GM12878 (cell line): ENCODE data around the gene DYNC1H1. TPM values are rescaled to one million over a fixed set of nuclear protein-coding genes. Genes with fewer than 3 reads are reported as not detected.

Experiments used
- ATAC-seq: fragments of 200-7000 bp; cut with Tn5 transposase; 3 replicates; pipeline ENCODE4 v1.9.1; 2020; ENCODE audit warnings: mild to moderate bottlenecking, moderate library complexity
- BruUV-seq: library from RNA; stranded (reverse); fragments of 400-500 nt; replicated peaks from 2 replicates; lab custom pipeline; 2021; lab: Mats Ljungman, UMichigan
- CTCF ChIA-PET: fragments of 300-600 bp; sonication (Branson Sonifier 250); formaldehyde crosslinking; extraction: SDS; loops from one replicate; lab custom pipeline; 2021; ENCODE audit warnings: inconsistent platforms; lab: Yijun Ruan, JAX
- POLR2A ChIA-PET: fragments of 350-600 bp; formaldehyde crosslinking; extraction: SDS; loops from one replicate; lab custom pipeline; 2021; ENCODE audit warnings: inconsistent platforms; lab: Charles Lee
- RAD21 ChIA-PET: fragments of 300-600 bp; sonication (Branson Sonifier 250); formaldehyde crosslinking; loops from one replicate; lab custom pipeline; 2023; ENCODE audit warnings: antibody characterized with exemption; ENCODE audit not compliant: unreplicated experiment; lab: Charles Lee
- SMC1A ChIA-PET: fragments of 300-600 bp; sonication (Branson Sonifier 250); formaldehyde crosslinking; loops from one replicate; lab custom pipeline; 2023; ENCODE audit not compliant: unreplicated experiment, uncharacterized antibody; lab: Charles Lee
- DNase-seq: peaks from one replicate; pipeline ENCODE4 v3.0.0-alpha.2; 2011; ENCODE audit warnings: low read depth, low spot score
- FAIRE-seq: peaks from 3 replicates; lab custom pipeline; 2011; peaks lifted over from hg19 to GRCh38; lab: Jason Lieb, UNC
- H2AFZ ChIP-seq: 2 replicates; pipeline ENCODE4 v1.6.0; 2011; ENCODE audit warnings: low read depth, low read length, control low read depth; ENCODE audit not compliant: control insufficient read depth
- H3K27ac ChIP-seq: 2 replicates; pipeline ENCODE4 v1.5.1; 2011; ENCODE audit warnings: control low read depth; ENCODE audit not compliant: control insufficient read depth, insufficient read depth
- H3K27me3 ChIP-seq, 2 experiments: replicated peaks in 1 of 2; 2 replicates each; pipeline versions ENCODE4 v1.6.0 to v1.6.1; 2011; ENCODE audit warnings: low read length in 1 of 2; ENCODE audit not compliant: control insufficient read depth in 2 of 2, insufficient read depth in 2 of 2
- H3K36me3 ChIP-seq, 2 experiments: 2 replicates each; pipeline ENCODE4 v1.5.1; 2011; ENCODE audit warnings: low read length in 1 of 2; ENCODE audit not compliant: control insufficient read depth in 2 of 2, insufficient read depth in 2 of 2
- H3K4me1 ChIP-seq: 2 replicates; pipeline ENCODE4 v1.6.1; 2011; ENCODE audit warnings: mild to moderate bottlenecking, low read length, moderate library complexity, mixed read lengths; ENCODE audit not compliant: control insufficient read depth, insufficient read depth
- H3K4me2 ChIP-seq: 2 replicates; pipeline ENCODE4 v1.6.0; 2011; ENCODE audit warnings: control low read depth; ENCODE audit not compliant: control insufficient read depth, insufficient read depth
- H3K4me3 ChIP-seq: fragments of 200-600 bp; sonication (generic); 2 replicates; pipeline ENCODE4 v1.5.1; 2016
- H3K79me2 ChIP-seq: 2 replicates; pipeline ENCODE4 v1.6.0; 2011; ENCODE audit warnings: low read length; ENCODE audit not compliant: control insufficient read depth, insufficient read depth
- H3K9ac ChIP-seq: 2 replicates; pipeline ENCODE4 v1.8.0; 2011; ENCODE audit warnings: low read length, control low read depth, mixed read lengths; ENCODE audit not compliant: control insufficient read depth, insufficient read depth
- H3K9me3 ChIP-seq: replicated peaks from 3 replicates; pipeline ENCODE4 v1.5.1; 2011; ENCODE audit warnings: mild to moderate bottlenecking, low read length; ENCODE audit not compliant: control insufficient read depth, insufficient read depth
- H4K20me1 ChIP-seq: 2 replicates; pipeline ENCODE4 v1.6.0; 2011; ENCODE audit not compliant: control insufficient read depth, insufficient read depth
- ASH2L ChIP-seq: fragments of 300-600, 200-600 bp; sonication (generic); IDR thresholded peaks from 2 replicates; pipeline ENCODE4 v1.6.1; 2017; ENCODE audit warnings: low read depth, mild to moderate bottlenecking, borderline replicate concordance
- E4F1 ChIP-seq: fragments of 450-650 bp; IDR thresholded peaks from 2 replicates; pipeline ENCODE4 v1.6.1; 2018; ENCODE audit warnings: borderline replicate concordance, mild to moderate bottlenecking; ENCODE audit not compliant: partially characterized antibody
- HCFC1 ChIP-seq: fragments of 150-350 bp; IDR thresholded peaks from 2 replicates; pipeline ENCODE4 v1.6.1; 2014; ENCODE audit warnings: low read length
- KLF5 ChIP-seq: fragments of 450-650 bp; IDR thresholded peaks from 2 replicates; pipeline ENCODE4 v1.6.1; 2014; ENCODE audit warnings: mild to moderate bottlenecking; ENCODE audit not compliant: partially characterized antibody
- MXI1 ChIP-seq: fragments of 150-350 bp; IDR thresholded peaks from 2 replicates; pipeline ENCODE4 v1.6.1; 2011; ENCODE audit warnings: low read depth, mild to moderate bottlenecking, inconsistent platforms, low read length, improper control_type of control experiment
- MYC ChIP-seq: IDR thresholded peaks from 2 replicates; pipeline ENCODE4 v1.6.1; 2011; ENCODE audit warnings: mild to moderate bottlenecking, low read length, moderate library complexity, inconsistent platforms; ENCODE audit not compliant: insufficient read depth, insufficient replicate concordance, insufficient read length, severe bottlenecking
- RELA ChIP-seq: fragments of 450-650 bp; IDR thresholded peaks from 2 replicates; pipeline ENCODE4 v1.8.0; 2014; ENCODE audit warnings: borderline replicate concordance; ENCODE audit not compliant: partially characterized antibody
- ZBED1 ChIP-seq: IDR thresholded peaks from 2 replicates; pipeline ENCODE4 v1.6.1; 2016; ENCODE audit warnings: borderline replicate concordance
- WGBS: methylation state at CpG from one replicate; pipeline ENCODE4 v1.1.6; 2016; ENCODE audit warnings: low lambda C conversion rate; ENCODE audit not compliant: insufficient replicate concordance, insufficient coverage; ENCODE audit errors: missing lambda C conversion rate; 5-methylcytosine and 5-hydroxymethylcytosine counted together
- in situ Hi-C: fragments of 300-500 bp; cut with MboI; formaldehyde crosslinking; loops from 9 replicates; pipeline ENCODE4 v1.14.3; 2018; ENCODE audit warnings: mixed read lengths
- intact Hi-C: fragments of 100-400 bp; cut with micrococcal nuclease; formaldehyde crosslinking; loops from one replicate; pipeline ENCODE4 v1.14.2; 2022; ENCODE audit not compliant: unreplicated experiment
- polyA plus RNA-seq, 11 experiments: library from polyadenylated mRNA; depleted of rRNA in 4 of 11; unstranded in 6 of 11; stranded (reverse) in 5 of 11; fragments of >200 nt; fragmentation: Nextera tagmentation in 4 of 11; fragmentation: Illumina TruSeq in 1 of 11; extraction: Ambion mirVana in 4 of 11; extraction: Trizol in 1 of 11; gene quantifications; 1 replicate in 1 of 11; 2 replicates in 10 of 11; pipeline versions ENCODE4 v1.2.1 to v1.2.3, GENCODE V29; 2011 to 2016; ENCODE audit warnings: inconsistent platforms in 2 of 11, missing spikeins in 2 of 11, low read depth in 1 of 11
- total RNA-seq, 4 experiments: library from RNA; depleted of rRNA in 3 of 4; stranded (reverse); fragments of >200 nt in 3 of 4; fragmentation: Illumina TruSeq in 1 of 4; extraction: Trizol in 1 of 4; gene quantifications; 2 replicates each; pipeline versions ENCODE4 v1.2.1 to v1.2.3, GENCODE V29; 2013 to 2021

Gene DYNC1H1
- total and polyA plus RNA-seq, 10 of the 15 experiments (the other 5 are each of a cell fraction or from before 2014, with no cell fraction given) = 38.4 to 291 (median 111) TPM

GRCh38 chr14:102019006-102019540 is 54.7 kb downstream of the DYNC1H1 start:
- H4K20me1 ChIP-seq = no peaks in the 10 kb centered on the region
- no peak overlapping the region for H3K9ac ChIP-seq
- in situ Hi-C loops (no loop called here), intact Hi-C loops (no loop called here)
- no peaks in the 10 kb centered on the region for H3K79me2 ChIP-seq
- ChIA-PET RAD21 (no interaction called here), SMC1A (interaction anchor here (0.7 to 0.8 kb wide), 2 partner anchors 11 to 14 kb away, joined by 3 read pairs; no protein-coding TSS in a partner anchor), POLR2A (no interaction called here), CTCF (interaction anchor here (0.7 kb wide), 1 partner anchor 78 kb away, joined by 3 read pairs; no protein-coding TSS in a partner anchor)
- DNase-seq (no peak), FAIRE-seq (no peak), ATAC-seq (no peak)
- no peak overlapping the region for H3K4me2 ChIP-seq
- WGBS = 94% methylated on average over 9 of the region's 9 CpGs
- no peak for TF ChIP-seq MYC
- no TSS peak for BruUV-seq
- no peak overlapping the region for H2AFZ ChIP-seq
- no peak overlapping the region for H3K27ac ChIP-seq
- H3K36me3 ChIP-seq = peaks cover 31 to 38% of the 10 kb centered on the region in 2 experiments
- H3K27me3 ChIP-seq = no peaks in the 10 kb centered on the region
- no peaks in the 10 kb centered on the region for H3K9me3 ChIP-seq
- no peaks in the 10 kb centered on the region for H3K4me1 ChIP-seq
- H3K4me3 ChIP-seq = no peak overlapping the region

DNA sequence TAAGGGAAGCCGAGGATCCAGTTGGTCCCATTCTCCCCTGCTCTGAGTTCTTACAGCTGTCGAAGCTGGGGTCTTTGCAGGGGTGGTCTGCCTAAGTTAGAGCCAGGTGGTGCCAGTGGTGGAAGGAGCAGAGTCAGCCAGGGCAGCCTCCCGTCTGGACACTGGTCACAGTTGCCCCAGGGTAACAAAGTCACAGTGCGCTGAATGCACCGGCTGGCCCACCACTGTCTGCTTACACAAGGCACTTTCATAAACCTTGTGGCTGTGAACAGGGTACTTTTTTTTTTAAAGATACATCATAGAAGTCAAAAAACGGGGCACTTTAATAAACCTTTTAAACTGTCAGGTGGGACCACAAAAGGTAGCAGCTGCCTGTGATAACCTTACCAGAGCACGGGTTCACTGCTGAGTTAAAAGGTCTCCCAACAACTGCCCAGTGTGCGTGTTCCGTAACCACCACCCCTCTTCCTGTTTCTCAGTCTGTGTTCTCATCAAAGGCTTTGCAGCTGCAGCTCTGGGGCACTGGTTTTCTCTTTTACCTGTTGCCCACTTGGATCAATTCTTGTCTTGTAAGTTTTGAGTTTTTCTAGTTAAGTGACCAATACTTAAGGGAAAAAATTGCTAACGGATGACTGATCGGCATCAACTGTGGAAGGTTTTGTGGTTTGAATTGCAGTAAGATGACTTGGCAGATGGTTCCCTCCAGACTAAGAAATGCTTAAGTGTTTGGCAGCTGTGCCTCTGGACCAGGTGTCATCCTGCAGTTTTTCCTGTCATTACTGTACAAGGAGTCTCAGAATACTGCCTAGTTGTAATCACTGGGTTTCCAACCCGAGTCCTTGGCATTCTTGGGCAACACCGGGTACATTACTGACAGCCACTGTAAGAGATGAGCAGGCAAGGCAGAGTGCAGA is 55.9 kb downstream of the DYNC1H1 start:
- H3K4me3 ChIP-seq = no peak overlapping the region
- no peak overlapping the region for H2AFZ ChIP-seq
- ATAC-seq (no peak), FAIRE-seq (no peak), DNase-seq (no peak)
- ChIA-PET POLR2A (interaction anchor here (0.7 kb wide), 1 partner anchor 27 kb away, joined by 3 read pairs; no protein-coding TSS in a partner anchor), CTCF (no interaction called here), SMC1A (interaction anchor here (0.8 kb wide), 1 partner anchor 8 kb away, joined by 4 read pairs; no protein-coding TSS in a partner anchor), RAD21 (no interaction called here)
- in situ Hi-C loops = no loop called here
- no peaks in the 10 kb centered on the region for H3K27me3 ChIP-seq
- no peak overlapping the region for H3K4me2 ChIP-seq
- H3K36me3 ChIP-seq = peaks cover 31 to 34% of the 10 kb centered on the region in 2 experiments
- 92% methylated on average over 13 of the region's 13 CpGs for WGBS
- H3K9me3 ChIP-seq = no peaks in the 10 kb centered on the region
- no peak overlapping the region for H3K27ac ChIP-seq
- intact Hi-C loops = no loop called here
- H3K9ac ChIP-seq = no peak overlapping the region
- no TSS peak for BruUV-seq
- no peaks in the 10 kb centered on the region for H4K20me1 ChIP-seq
- H3K4me1 ChIP-seq = no peaks in the 10 kb centered on the region
- no peaks in the 10 kb centered on the region for H3K79me2 ChIP-seq
- no peak for TF ChIP-seq RELA
- TF ChIP-seq MXI1 = no peak
- no peak for TF ChIP-seq ZBED1
- no peak for TF ChIP-seq HCFC1
- TF ChIP-seq ASH2L = no peak
- no peak for TF ChIP-seq E4F1
- no peak for TF ChIP-seq KLF5
